ENCODE results near the gene MFNG. TPM values are rescaled to one million over a fixed set of nuclear protein-coding genes. Genes with fewer than 3 reads are reported as not detected.

Gene MFNG, protein sequence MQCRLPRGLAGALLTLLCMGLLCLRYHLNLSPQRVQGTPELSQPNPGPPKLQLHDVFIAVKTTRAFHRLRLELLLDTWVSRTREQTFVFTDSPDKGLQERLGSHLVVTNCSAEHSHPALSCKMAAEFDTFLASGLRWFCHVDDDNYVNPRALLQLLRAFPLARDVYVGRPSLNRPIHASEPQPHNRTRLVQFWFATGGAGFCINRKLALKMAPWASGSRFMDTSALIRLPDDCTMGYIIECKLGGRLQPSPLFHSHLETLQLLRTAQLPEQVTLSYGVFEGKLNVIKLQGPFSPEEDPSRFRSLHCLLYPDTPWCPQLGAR
- total RNA-seq (under 0.01 TPM in 1 of 2 replicates, not detected in the other), polyA plus RNA-seq (0.15 TPM in 1 of 2 replicates, not detected in the other), polyA minus RNA-seq (ENCODE audit: low replicate concordance) (not detected in 2 replicates)
- not detected in 2 replicates for polyA plus RNA-seq (2012)

DNA sequence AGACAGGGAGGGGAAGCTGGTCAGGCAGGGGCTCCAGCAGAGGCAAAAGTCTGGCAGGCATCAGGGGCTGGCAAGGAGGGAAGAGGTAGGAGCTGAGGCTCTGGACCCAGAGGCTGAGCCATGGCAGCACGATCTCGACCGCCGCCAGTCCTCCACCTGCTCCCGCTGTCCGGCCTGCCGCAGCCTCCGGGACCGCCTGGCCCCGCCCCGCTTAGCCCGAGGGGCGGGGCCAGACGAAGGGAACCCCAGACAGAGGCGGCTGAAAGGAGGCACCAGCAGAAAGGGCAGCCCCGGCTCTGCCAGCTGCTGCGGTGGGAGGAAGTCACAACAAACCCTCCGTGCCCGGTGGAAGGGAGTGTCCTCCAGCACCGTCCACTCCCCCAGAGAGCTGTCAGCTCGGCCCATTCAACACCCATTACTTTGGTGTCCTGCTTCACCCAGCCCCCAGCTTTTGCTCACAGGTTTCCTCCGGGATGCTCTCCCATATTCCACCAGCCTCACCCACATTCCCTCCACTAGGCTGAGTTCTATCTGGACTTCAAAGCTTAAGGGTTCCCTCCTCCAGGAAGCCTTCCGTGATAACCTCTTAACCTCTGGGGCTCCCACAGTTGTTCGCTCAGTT, at the start of gene MFNG:
MFNG (minus strand) TSS at position 161 of the 622 bp plus-strand sequence. CDS start 207 bp downstream, outside the sequence.
- no peak within 1 kb of the TSS for H3K27ac ChIP-seq (ENCODE audit: insufficient read depth, low read length)
- no peak within 1 kb of the TSS for H3K4me3 ChIP-seq (replicated peaks in 1 of 4; ENCODE audit: control extremely low read depth in 1 of 4, insufficient read depth in 1 of 4, low read depth in 3 of 4, low read length in 4 of 4)
- TF ChIP-seq, protein P1, sequence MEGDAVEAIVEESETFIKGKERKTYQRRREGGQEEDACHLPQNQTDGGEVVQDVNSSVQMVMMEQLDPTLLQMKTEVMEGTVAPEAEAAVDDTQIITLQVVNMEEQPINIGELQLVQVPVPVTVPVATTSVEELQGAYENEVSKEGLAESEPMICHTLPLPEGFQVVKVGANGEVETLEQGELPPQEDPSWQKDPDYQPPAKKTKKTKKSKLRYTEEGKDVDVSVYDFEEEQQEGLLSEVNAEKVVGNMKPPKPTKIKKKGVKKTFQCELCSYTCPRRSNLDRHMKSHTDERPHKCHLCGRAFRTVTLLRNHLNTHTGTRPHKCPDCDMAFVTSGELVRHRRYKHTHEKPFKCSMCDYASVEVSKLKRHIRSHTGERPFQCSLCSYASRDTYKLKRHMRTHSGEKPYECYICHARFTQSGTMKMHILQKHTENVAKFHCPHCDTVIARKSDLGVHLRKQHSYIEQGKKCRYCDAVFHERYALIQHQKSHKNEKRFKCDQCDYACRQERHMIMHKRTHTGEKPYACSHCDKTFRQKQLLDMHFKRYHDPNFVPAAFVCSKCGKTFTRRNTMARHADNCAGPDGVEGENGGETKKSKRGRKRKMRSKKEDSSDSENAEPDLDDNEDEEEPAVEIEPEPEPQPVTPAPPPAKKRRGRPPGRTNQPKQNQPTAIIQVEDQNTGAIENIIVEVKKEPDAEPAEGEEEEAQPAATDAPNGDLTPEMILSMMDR (conservative IDR thresholded peaks at IDR 0.05 in 1 of 2, IDR thresholded peaks at IDR 0.05 in 1 of 2; ENCODE audit: low read depth in 1 of 2, low read length in 2 of 2) = peak in 1 of 2 donors; percentile 4
- TF ChIP-seq EZH2 (IDR thresholded peaks at IDR 0.05; ENCODE audit: low read length, missing control alignments) = no peak
- no peak within 1 kb of the TSS for H2AFZ ChIP-seq (ENCODE audit: low read length)
- no peak within 1 kb of the TSS for H3K4me2 ChIP-seq (ENCODE audit: extremely low read depth, insufficient read depth, low read length)
- H3K9ac ChIP-seq (ENCODE audit: insufficient read depth, low read length) = no peak within 1 kb of the TSS
- no peaks in the 10 kb centered on the region for H3K9me3 ChIP-seq (ENCODE audit: control insufficient read depth, insufficient read depth, low read depth, low read length)
- no peaks in the 10 kb centered on the region for H3K36me3 ChIP-seq (ENCODE audit: control insufficient read depth, insufficient read depth, low read length)
- H3K79me2 ChIP-seq (ENCODE audit: control insufficient read depth, insufficient read depth, low read length) = no peaks in the 10 kb centered on the region
- H3K27me3 ChIP-seq (ENCODE audit: control insufficient read depth, insufficient read depth, low read length) = peaks cover 3% of the 10 kb centered on the region
- DNase-seq (ENCODE audit: low read depth in 2 of 2) = peak; percentile 17 to 20
- H4K20me1 ChIP-seq (ENCODE audit: control insufficient read depth, extremely low read depth, insufficient read depth, low read length) = no peaks in the 10 kb centered on the region
- peaks cover 2% of the 10 kb centered on the region for H3K4me1 ChIP-seq (ENCODE audit: control insufficient read depth, extremely low read depth, insufficient read depth, low read length)

DNA sequence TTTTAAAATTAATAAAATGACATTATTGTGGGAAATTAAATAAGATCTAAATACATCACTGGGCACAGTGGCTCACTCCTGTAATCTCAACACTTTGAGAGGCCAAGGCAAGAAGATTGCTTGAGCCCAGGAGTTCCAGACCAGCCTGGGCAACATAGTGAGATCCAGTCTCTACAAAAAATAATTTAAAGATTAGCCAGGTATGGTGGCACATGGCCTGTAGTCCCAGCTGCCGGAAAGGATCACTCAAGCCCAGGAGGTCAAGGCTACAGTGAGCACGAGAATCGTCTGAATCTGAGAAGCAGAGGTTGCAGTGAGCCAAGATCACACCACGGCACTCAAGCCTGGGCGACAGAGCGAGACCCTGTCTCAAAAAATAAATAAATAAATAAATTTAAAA, 49.0 kb upstream of the MFNG start:
- no peaks in the 10 kb centered on the region for H3K36me3 ChIP-seq (ENCODE audit: control insufficient read depth, insufficient read depth, low read length)

DNA sequence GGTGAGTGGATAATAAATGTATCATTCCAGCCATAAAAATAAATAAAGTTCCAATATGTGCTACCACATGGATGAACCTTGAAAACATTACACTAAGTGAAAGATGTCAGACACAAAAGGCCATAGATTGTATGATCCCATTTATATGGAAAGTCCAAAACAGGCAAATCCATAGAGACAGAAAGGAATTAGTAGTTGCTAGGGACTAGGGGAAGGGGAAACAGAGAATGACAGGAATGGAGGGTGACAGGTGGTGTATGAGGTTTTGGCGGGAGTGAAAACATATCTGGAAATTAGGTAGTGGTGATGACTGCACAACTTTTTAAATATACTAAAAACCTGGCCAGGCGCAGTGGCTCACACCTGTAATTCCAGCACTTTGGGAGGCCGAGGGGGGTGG, 48.3 kb upstream of the MFNG start:
- Histone ChIP-seq H4K20me1 (ENCODE audit: control insufficient read depth, extremely low read depth, insufficient read depth, low read length) (no peaks in the 10 kb centered on the region), H3K27ac (ENCODE audit: insufficient read depth, low read length) (no peak overlapping the region), H3K9me3 (ENCODE audit: control insufficient read depth, insufficient read depth, low read depth, low read length) (no peaks in the 10 kb centered on the region), H3K79me2 (ENCODE audit: control insufficient read depth, insufficient read depth, low read length) (no peaks in the 10 kb centered on the region), H3K4me3 (replicated peaks in 1 of 4; ENCODE audit: control extremely low read depth in 1 of 4, insufficient read depth in 1 of 4, low read depth in 3 of 4, low read length in 4 of 4) (no peak overlapping the region), H3K9ac (ENCODE audit: insufficient read depth, low read length) (no peak overlapping the region), H3K4me1 (ENCODE audit: control insufficient read depth, extremely low read depth, insufficient read depth, low read length) (peaks cover 2% of the 10 kb centered on the region), H3K27me3 (ENCODE audit: control insufficient read depth, insufficient read depth, low read length) (no peaks in the 10 kb centered on the region), H3K36me3 (ENCODE audit: control insufficient read depth, insufficient read depth, low read length) (no peaks in the 10 kb centered on the region), H3K4me2 (ENCODE audit: extremely low read depth, insufficient read depth, low read length) (no peak overlapping the region), H2AFZ (ENCODE audit: low read length) (no peak overlapping the region)
- no peak for TF ChIP-seq EZH2 (IDR thresholded peaks at IDR 0.05; ENCODE audit: low read length, missing control alignments)
- TF ChIP-seq, protein P1 (conservative IDR thresholded peaks at IDR 0.05 in 1 of 2, IDR thresholded peaks at IDR 0.05 in 1 of 2; ENCODE audit: low read depth in 1 of 2, low read length in 2 of 2) = no peak
- DNase-seq (ENCODE audit: low read depth in 2 of 2) = no peak

More for the DNA sequence above, 49.0 kb upstream of the MFNG start:
- Histone ChIP-seq H3K9me3 (ENCODE audit: control insufficient read depth, insufficient read depth, low read depth, low read length) (no peaks in the 10 kb centered on the region), H4K20me1 (ENCODE audit: control insufficient read depth, extremely low read depth, insufficient read depth, low read length) (no peaks in the 10 kb centered on the region), H3K4me3 (replicated peaks in 1 of 4; ENCODE audit: control extremely low read depth in 1 of 4, insufficient read depth in 1 of 4, low read depth in 3 of 4, low read length in 4 of 4) (no peak overlapping the region), H3K4me1 (ENCODE audit: control insufficient read depth, extremely low read depth, insufficient read depth, low read length) (peaks cover 2% of the 10 kb centered on the region), H3K79me2 (ENCODE audit: control insufficient read depth, insufficient read depth, low read length) (no peaks in the 10 kb centered on the region), H3K27me3 (ENCODE audit: control insufficient read depth, insufficient read depth, low read length) (no peaks in the 10 kb centered on the region), H3K9ac (ENCODE audit: insufficient read depth, low read length) (no peak overlapping the region), H3K27ac (ENCODE audit: insufficient read depth, low read length) (no peak overlapping the region), H3K4me2 (ENCODE audit: extremely low read depth, insufficient read depth, low read length) (no peak overlapping the region), H2AFZ (ENCODE audit: low read length) (no peak overlapping the region)
- no peak for DNase-seq (ENCODE audit: low read depth in 2 of 2)
- TF ChIP-seq EZH2 (IDR thresholded peaks at IDR 0.05; ENCODE audit: low read length, missing control alignments) = no peak
- TF ChIP-seq, protein P1 (conservative IDR thresholded peaks at IDR 0.05 in 1 of 2, IDR thresholded peaks at IDR 0.05 in 1 of 2; ENCODE audit: low read depth in 1 of 2, low read length in 2 of 2) = no peak
